B cell (primary cell): ENCODE results near the gene TAF1C. TPM values are rescaled to one million over a fixed set of nuclear protein-coding genes. Genes with fewer than 3 reads are reported as not detected.

ENCODE experiments used
- ATAC-seq: fragments of 200-7000 bp; cut with Tn5 transposase; one replicate; pipeline ENCODE4 v1.10.0; 2021; ENCODE audit warnings: low read depth, mild to moderate bottlenecking, moderate number of reproducible peaks, moderate library complexity
- CTCF ChIA-PET: fragments of 350-600 bp; sonication (Branson Sonifier 250); formaldehyde crosslinking; loops from one replicate; lab custom pipeline; 2021; ENCODE audit warnings: antibody characterized with exemption, inconsistent platforms; lab: Charles Lee
- POLR2A ChIA-PET: fragments of 350-600 bp; sonication (Branson Sonifier 250); formaldehyde crosslinking; loops from one replicate; lab custom pipeline; 2021; ENCODE audit warnings: antibody characterized with exemption; lab: Charles Lee
- DNase-seq: peaks from one replicate; pipeline ENCODE4 v3.0.0; 2013
- H2AFZ ChIP-seq: 2 replicates; pipeline ENCODE4 v1.6.1; 2012; ENCODE audit warnings: mild to moderate bottlenecking, low read depth, low read length; ENCODE audit not compliant: insufficient read depth, poor library complexity, severe bottlenecking
- H3K27ac ChIP-seq, 2 donors: 1 replicate in 1 of 2; 2 replicates in 1 of 2; pipeline ENCODE4 v1.5.1; 2012 to 2013; ENCODE audit warnings: low read length in 2 of 2, mild to moderate bottlenecking in 2 of 2, moderate library complexity in 1 of 2
- H3K27me3 ChIP-seq, 4 experiments: fragments of 200-600 bp in 1 of 4; sonication (generic) in 1 of 4; replicated peaks in 1 of 4; 1 replicate in 2 of 4; 2 replicates in 2 of 4; pipeline versions ENCODE4 v1.6.1 to v1.7.0; 2013 to 2016; ENCODE audit warnings: low read length in 3 of 4, mild to moderate bottlenecking in 2 of 4, mixed read lengths in 1 of 4, moderate library complexity in 1 of 4; ENCODE audit not compliant: insufficient read depth in 4 of 4, control insufficient read depth in 3 of 4; ENCODE audit errors: control extremely low read depth in 1 of 4
- H3K36me3 ChIP-seq, 2 experiments: replicated peaks in 1 of 2; 1 replicate in 1 of 2; 2 replicates in 1 of 2; pipeline versions ENCODE4 v1.6.1 to v1.7.1; 2013; ENCODE audit warnings: low read length in 1 of 2; ENCODE audit not compliant: insufficient read depth in 2 of 2, control insufficient read depth in 1 of 2; ENCODE audit errors: control extremely low read depth in 1 of 2, extremely low read depth in 1 of 2
- H3K4me1 ChIP-seq, 2 donors: fragments of 200-600 bp in 1 of 2; sonication (generic) in 1 of 2; 1 replicate in 1 of 2; 2 replicates in 1 of 2; pipeline versions ENCODE4 v1.5.1 to v1.6.1; 2013 to 2017; ENCODE audit warnings: low read length in 2 of 2; ENCODE audit not compliant: control insufficient read depth in 2 of 2, insufficient read depth in 2 of 2
- H3K4me2 ChIP-seq: replicated peaks from 2 replicates; pipeline ENCODE3; 2012; ENCODE audit warnings: mild to moderate bottlenecking, low read depth, low read length; ENCODE audit not compliant: poor library complexity, severe bottlenecking
- H3K4me3 ChIP-seq, 5 experiments: fragments of 200-600 bp in 1 of 5; sonication (generic) in 1 of 5; 1 replicate in 3 of 5; 2 replicates in 2 of 5; pipeline versions ENCODE4 v1.5.1 to v1.7.0; 2011 to 2016; ENCODE audit warnings: low read length in 4 of 5, mild to moderate bottlenecking in 4 of 5, low read depth in 2 of 5, control low read depth in 1 of 5, moderate library complexity in 1 of 5; ENCODE audit not compliant: insufficient read depth in 1 of 5; ENCODE audit errors: control extremely low read depth in 1 of 5, extremely low read depth in 1 of 5
- H3K79me2 ChIP-seq: fragments of 200-600 bp; sonication (generic); one replicate; pipeline ENCODE4 v1.6.0; 2016; ENCODE audit warnings: low read length; ENCODE audit not compliant: control insufficient read depth, insufficient read depth
- H3K9ac ChIP-seq: fragments of 200-600 bp; sonication (generic); 2 replicates; pipeline ENCODE4 v1.6.1; 2017; ENCODE audit warnings: mild to moderate bottlenecking, low read length, moderate library complexity
- H3K9me3 ChIP-seq, 3 donors: one replicate each; pipeline versions ENCODE4 v1.6.1 to v1.7.1; 2013; ENCODE audit warnings: low read length in 2 of 3; ENCODE audit not compliant: control insufficient read depth in 2 of 3, insufficient read depth in 1 of 3; ENCODE audit errors: control extremely low read depth in 1 of 3
- H4K20me1 ChIP-seq: 2 replicates; pipeline ENCODE4 v1.6.0; 2012; ENCODE audit warnings: mild to moderate bottlenecking, low read length; ENCODE audit not compliant: insufficient read depth, control insufficient read depth, poor library complexity, severe bottlenecking
- H3K27ac Mint-ChIP-seq: one replicate; pipeline ENCODE4 v1.8.0; 2021; ENCODE audit warnings: mixed read lengths
- H3K27me3 Mint-ChIP-seq: one replicate; pipeline ENCODE4 v1.8.0; 2021; ENCODE audit warnings: mixed read lengths
- H3K4me1 Mint-ChIP-seq: one replicate; pipeline ENCODE4 v1.8.0; 2021; ENCODE audit warnings: mixed read lengths
- H3K4me3 Mint-ChIP-seq: one replicate; pipeline ENCODE4 v1.8.0; 2021; ENCODE audit warnings: mixed read lengths
- H3K9me3 Mint-ChIP-seq: one replicate; pipeline ENCODE4 v1.8.0; 2022; ENCODE audit warnings: mixed read lengths; ENCODE audit not compliant: insufficient read depth
- CTCF ChIP-seq: fragments of 200-600 bp; IDR thresholded peaks from one replicate; pipeline ENCODE4 v1.8.0; 2022; ENCODE audit warnings: antibody characterized with exemption, mild to moderate bottlenecking
- EZH2 ChIP-seq: IDR thresholded peaks from 2 replicates; pipeline ENCODE4 v1.6.1; 2012; ENCODE audit warnings: borderline replicate concordance, low read depth, mild to moderate bottlenecking, moderate library complexity, low read length; ENCODE audit not compliant: insufficient read depth, poor library complexity, severe bottlenecking
- WGBS: methylation state at CpG from one replicate; pipeline ENCODE4 v1.1.5; 2013; ENCODE audit warnings: missing lambda C conversion rate; ENCODE audit not compliant: insufficient coverage; 5-methylcytosine and 5-hydroxymethylcytosine counted together
- intact Hi-C: fragments of 100-400 bp; cut with micrococcal nuclease; formaldehyde crosslinking; loops from one replicate; pipeline ENCODE4 v1.10.0; 2022
- polyA plus RNA-seq: library from polyadenylated mRNA; depleted of rRNA; stranded (reverse); fragments of >200 nt; gene quantifications from 2 replicates; pipeline ENCODE4 v1.2.3, GENCODE V29; 2012
- total RNA-seq, 2 donors: library from RNA; stranded (reverse); fragments of 120-200 nt in 1 of 2; gene quantifications; 1 replicate in 1 of 2; 2 replicates in 1 of 2; pipeline versions ENCODE4 v1.2.3 to v1.2.4, GENCODE V29; 2013 to 2022

Gene TAF1C
- total and polyA plus RNA-seq, 2 donors (not counting 1 experiment from before 2014, with no cell fraction given), result 115 to 125 TPM

- no peak for ATAC-seq
- Mint-ChIP-seq H3K27me3 (no peaks in the 10 kb centered on the region), H3K9me3 (no peaks in the 10 kb centered on the region), H3K27ac (no peak overlapping the region), H3K4me3 (no peak overlapping the region), H3K4me1 (no peaks in the 10 kb centered on the region)
- no peaks in the 10 kb centered on the region for H3K36me3 ChIP-seq
- no peak overlapping the region for H3K27ac ChIP-seq
- no peak overlapping the region for H3K4me3 ChIP-seq
- ChIA-PET CTCF (interaction anchor here (0.8 kb wide), 1 partner anchor 13 kb away, joined by 3 read pairs; no protein-coding TSS in a partner anchor), POLR2A (no interaction called here)
- 83% methylated on average over 1 of the region's 2 CpGs for WGBS
- no peaks in the 10 kb centered on the region for H3K4me1 ChIP-seq
- no peak overlapping the region for H3K9ac ChIP-seq
- no peaks in the 10 kb centered on the region for H3K27me3 ChIP-seq
- H2AFZ ChIP-seq, result no peak overlapping the region
- no peak for DNase-seq
- no peaks in the 10 kb centered on the region for H3K79me2 ChIP-seq
- no peaks in the 10 kb centered on the region for H4K20me1 ChIP-seq
- H3K4me2 ChIP-seq, result no peak overlapping the region
- H3K9me3 ChIP-seq, result peaks cover 0 to 3% (median 0%) of the 10 kb centered on the region in 3 donors
- intact Hi-C loops, result no loop called here
- TF ChIP-seq CTCF (no peak), EZH2 (no peak)
Measured at GRCh38 chr16:84209989-84210388, 23.1 kb upstream of the TAF1C start.

GRCh38 chr16:84207879-84208278 is 21.0 kb upstream of the TAF1C start:
- Histone ChIP-seq H3K9me3 (peaks cover 0 to 3% (median 0%) of the 10 kb centered on the region in 3 donors), H3K27me3 (no peaks in the 10 kb centered on the region), H3K4me1 (no peaks in the 10 kb centered on the region), H3K9ac (no peak overlapping the region), H3K4me3 (no peak overlapping the region), H4K20me1 (no peaks in the 10 kb centered on the region), H3K4me2 (no peak overlapping the region), H3K79me2 (no peaks in the 10 kb centered on the region), H3K36me3 (no peaks in the 10 kb centered on the region), H2AFZ (no peak overlapping the region), H3K27ac (no peak overlapping the region)
- ChIA-PET CTCF (no interaction called here), POLR2A (no interaction called here)
- intact Hi-C loops, result no loop called here
- DNase-seq (no peak), ATAC-seq (no peak)
- Mint-ChIP-seq H3K9me3 (no peaks in the 10 kb centered on the region), H3K27me3 (no peaks in the 10 kb centered on the region), H3K4me1 (no peaks in the 10 kb centered on the region), H3K27ac (no peak overlapping the region), H3K4me3 (no peak overlapping the region)
- WGBS, result 82% methylated on average over 7 of the region's 8 CpGs
- no peak for TF ChIP-seq CTCF
- no peak for TF ChIP-seq EZH2
